SK-N-SH (cell line): Measurements from ENCODE around the gene MRPL43. TPM values are rescaled to one million over a fixed set of nuclear protein-coding genes. Genes with fewer than 3 reads are reported as not detected.

Experiments
- CTCF ChIA-PET: fragments of 300-600, 350-600 bp; formaldehyde crosslinking; extraction: SDS; loops from one replicate; lab custom pipeline; 2021; lab: Yijun Ruan, JAX
- POLR2A ChIA-PET: fragments of 350-600 bp; sonication (Branson Sonifier 250); formaldehyde crosslinking; extraction: SDS; loops from one replicate; lab custom pipeline; 2020; ENCODE audit warnings: antibody characterized with exemption, inconsistent platforms; lab: Yijun Ruan, JAX
- DNase-seq: peaks from one replicate; pipeline ENCODE4 v3.0.0; 2012
- H2AFZ ChIP-seq: fragments of 200-600 bp; sonication (generic); 2 replicates; pipeline ENCODE4 v1.8.1; 2016; ENCODE audit warnings: antibody characterized with exemption, mild to moderate bottlenecking, low read depth
- H3F3A ChIP-seq: fragments of 200-600 bp; sonication (generic); replicated peaks from 2 replicates; pipeline ENCODE3; 2016; ENCODE audit warnings: antibody characterized with exemption, mild to moderate bottlenecking; ENCODE audit not compliant: insufficient read depth
- H3K27ac ChIP-seq, 2 experiments: fragments of 200-500 bp in 1 of 2; fragments of 200-600 bp in 1 of 2; sonication (Bioruptor generic) in 1 of 2; sonication (generic), shearing (Covaris generic) in 1 of 2; 2 replicates each; pipeline versions ENCODE4 v1.5.1 to v1.6.1; 2014 to 2016; ENCODE audit warnings: low read depth in 2 of 2, inconsistent platforms in 1 of 2, low read length in 1 of 2, mild to moderate bottlenecking in 1 of 2, mixed read lengths in 1 of 2
- H3K27me3 ChIP-seq: fragments of 200-600 bp; sonication (generic), shearing (Covaris generic); 2 replicates; pipeline ENCODE4 v1.6.1; 2016; ENCODE audit warnings: mixed run types; ENCODE audit not compliant: insufficient read depth
- H3K36me3 ChIP-seq, 2 experiments: fragments of 200-500 bp in 1 of 2; fragments of 200-600 bp in 1 of 2; sonication (Bioruptor generic) in 1 of 2; sonication (generic) in 1 of 2; replicated peaks in 1 of 2; 2 replicates each; pipeline versions ENCODE3 to v1.5.1; 2014 to 2016; ENCODE audit warnings: low read length in 1 of 2, mild to moderate bottlenecking in 1 of 2; ENCODE audit not compliant: insufficient read depth in 2 of 2, control insufficient read depth in 1 of 2
- H3K4me1 ChIP-seq, 2 experiments: fragments of 200-500 bp in 1 of 2; fragments of 200-600 bp in 1 of 2; sonication (Bioruptor generic) in 1 of 2; sonication (generic), shearing (Covaris generic) in 1 of 2; 2 replicates each; pipeline versions ENCODE4 v1.5.1 to v1.6.1; 2014 to 2016; ENCODE audit warnings: low read depth in 1 of 2, low read length in 1 of 2, mixed run types in 1 of 2; ENCODE audit not compliant: insufficient read depth in 2 of 2, control insufficient read depth in 1 of 2
- H3K4me2 ChIP-seq: fragments of 200-600 bp; sonication (generic), shearing (Covaris generic); 2 replicates; pipeline ENCODE4 v1.6.1; 2017; ENCODE audit warnings: mixed run types
- H3K4me3 ChIP-seq, 2 experiments: fragments of 200-500 bp in 1 of 2; fragments of 200-600 bp in 1 of 2; sonication (Bioruptor generic) in 1 of 2; sonication (generic), shearing (Covaris generic) in 1 of 2; 2 replicates each; pipeline versions ENCODE4 v1.5.1 to v1.8.1; 2014 to 2016; ENCODE audit warnings: low read depth in 2 of 2, inconsistent platforms in 1 of 2, low read length in 1 of 2, mild to moderate bottlenecking in 1 of 2, mixed read lengths in 1 of 2, moderate library complexity in 1 of 2
- H3K79me2 ChIP-seq: fragments of 200-600 bp; sonication (generic); 2 replicates; pipeline ENCODE4 v1.8.1; 2017; ENCODE audit warnings: mild to moderate bottlenecking; ENCODE audit not compliant: insufficient read depth
- H3K9ac ChIP-seq: fragments of 200-600 bp; sonication (generic); 2 replicates; pipeline ENCODE4 v1.6.1; 2017; ENCODE audit warnings: mixed run types
- H3K9me2 ChIP-seq: fragments of 200-600 bp; sonication (generic); 2 replicates; pipeline ENCODE4 v1.6.1; 2017; ENCODE audit warnings: mixed run types
- H3K9me3 ChIP-seq: fragments of 200-600 bp; sonication (generic); 2 replicates; pipeline ENCODE4 v1.6.1; 2017; ENCODE audit warnings: mixed run types, mild to moderate bottlenecking, moderate library complexity
- H4K20me1 ChIP-seq: fragments of 200-600 bp; sonication (generic); 2 replicates; pipeline ENCODE4 v1.6.1; 2017; ENCODE audit warnings: mild to moderate bottlenecking, mixed run types; ENCODE audit not compliant: insufficient read depth
- CHD2 ChIP-seq: fragments of 150-350 bp; IDR thresholded peaks from 2 replicates; pipeline ENCODE4 v1.6.1; 2018; ENCODE audit warnings: low read length; ENCODE audit not compliant: partially characterized antibody
- ELF1 ChIP-seq: IDR thresholded peaks from 2 replicates; pipeline ENCODE4 v1.4.0; 2012
- IRF3 ChIP-seq: fragments of 150-350 bp; IDR thresholded peaks from 2 replicates; pipeline ENCODE4 v1.6.1; 2016; ENCODE audit warnings: mild to moderate bottlenecking, low read depth, low read length
- MAX ChIP-seq: IDR thresholded peaks from 2 replicates; pipeline ENCODE4 v1.4.0; 2012; ENCODE audit warnings: low read depth
- NRF1 ChIP-seq: IDR thresholded peaks from 2 replicates; pipeline ENCODE4 v1.6.1; 2012; ENCODE audit warnings: low read depth, mild to moderate bottlenecking, low read length
- PBX3 ChIP-seq: IDR thresholded peaks from 2 replicates; pipeline ENCODE4; 2012
- POLR2AphosphoS5 ChIP-seq: IDR thresholded peaks from 2 replicates; pipeline ENCODE4 v1.6.1; 2012; ENCODE audit warnings: low read depth, low read length
- TAF1 ChIP-seq: IDR thresholded peaks from 2 replicates; pipeline ENCODE4 v1.6.1; 2012; ENCODE audit warnings: low read depth, mild to moderate bottlenecking, low read length, moderate library complexity, borderline replicate concordance
- TCF12 ChIP-seq: IDR thresholded peaks from 2 replicates; pipeline ENCODE4 v1.4.0; 2012
- USF1 ChIP-seq: IDR thresholded peaks from 2 replicates; pipeline ENCODE4 v1.4.0; 2012; ENCODE audit warnings: low read depth, borderline replicate concordance
- USF2 ChIP-seq: fragments of 150-350 bp; IDR thresholded peaks from 2 replicates; pipeline ENCODE4 v1.6.1; 2017; ENCODE audit warnings: antibody characterized with exemption, low read length, low read depth, borderline replicate concordance
- polyA plus RNA-seq, 3 experiments: library from polyadenylated mRNA; depleted of rRNA; stranded (reverse); fragments of >200 nt; gene quantifications; 2 replicates each; pipeline ENCODE4 v1.2.3, GENCODE V29; 2012

The MRPL43 gene
- polyA plus RNA-seq, 1 of the 3 experiments (the other 2 are of a cell fraction) = 208 TPM

- TF ChIP-seq PBX3 (no peak), USF2 (no peak)
These were observed 38.4 kb downstream of the MRPL43 start (continued) for GRCh38 chr10:100948916-100949315.

GRCh38 chr10:100945754-100946153 lies 41.5 kb downstream of the MRPL43 start:
- Histone ChIP-seq H3K79me2 (0 out of 2 replicates have a peak, but pooled peaks cover 2% of the 10 kb centered on the region), H3F3A (peaks cover 9% of the 10 kb centered on the region), H3K36me3 (peaks cover 76 to 77% of the 10 kb centered on the region in 2 experiments), H3K27me3 (no peaks in the 10 kb centered on the region), H3K4me1 (no peaks in the 10 kb centered on the region), H3K9me3 (no peaks in the 10 kb centered on the region), H3K27ac (no peak overlapping the region), H4K20me1 (no peaks in the 10 kb centered on the region), H3K4me2 (no peak overlapping the region), H3K4me3 (no peak overlapping the region), H2AFZ (no peak overlapping the region), H3K9me2 (no peaks in the 10 kb centered on the region), H3K9ac (no peak overlapping the region)
- no peak for TF ChIP-seq TAF1
- no peak for TF ChIP-seq CHD2
- TF ChIP-seq USF2 = no peak
- TF ChIP-seq IRF3 = no peak
- no peak for TF ChIP-seq NRF1
- TF ChIP-seq ELF1 = no peak
- no peak for TF ChIP-seq MAX
- no peak for TF ChIP-seq POLR2AphosphoS5
- TF ChIP-seq PBX3 = no peak
- no peak for TF ChIP-seq TCF12
- no peak for TF ChIP-seq USF1
- no peak for DNase-seq
- ChIA-PET POLR2A (no interaction called here), CTCF (interaction anchor here (1.1 kb wide), 1 partner anchor 11 kb away, joined by 3 read pairs; no protein-coding TSS in a partner anchor)
